ENCODE results near the gene RAB1B.

- TF ChIP-seq ATF3 (IDR thresholded peaks at IDR 0.05) (no peak), POLR2A (IDR thresholded peaks at IDR 0.05; ENCODE audit: borderline replicate concordance, extremely low read depth, insufficient read depth, insufficient read length) (no peak), CTCF (IDR thresholded peaks at IDR 0.05 in 2 of 3, conservative IDR thresholded peaks at IDR 0.05 in 1 of 3; ENCODE audit: borderline replicate concordance in 1 of 3, insufficient read depth in 1 of 3, low read depth in 2 of 3, low read length in 2 of 3) (no peak), YY1 (IDR thresholded peaks at IDR 0.05; ENCODE audit: extremely low read depth, insufficient replicate concordance, low read depth, low read length) (no peak), CEBPB (IDR thresholded peaks at IDR 0.05; ENCODE audit: low read depth) (no peak), EGR1 (IDR thresholded peaks at IDR 0.05; ENCODE audit: low read depth) (no peak), EZH2 (IDR thresholded peaks at IDR 0.05) (no peak), RAD21 (IDR thresholded peaks at IDR 0.05; ENCODE audit: low read depth) (no peak), POLR2AphosphoS5 (IDR thresholded peaks at IDR 0.05; ENCODE audit: low read depth, low read length) (no peak), EZH2phosphoT487 (IDR thresholded peaks at IDR 0.05; ENCODE audit: borderline replicate concordance) (no peak), TCF7L2 (IDR thresholded peaks at IDR 0.05; ENCODE audit: borderline replicate concordance, extremely low read depth, insufficient read depth, insufficient read length) (no peak), REST (IDR thresholded peaks at IDR 0.05; ENCODE audit: low read depth) (no peak), CBX3 (IDR thresholded peaks at IDR 0.05; ENCODE audit: low read depth) (no peak), SP1 (IDR thresholded peaks at IDR 0.05; ENCODE audit: low read depth) (no peak)
Observed at GRCh38 chr11:66263785-66264184, 4.7 kb upstream of the RAB1B start.
